ENCODE data around the gene RAB27A.

DNA sequence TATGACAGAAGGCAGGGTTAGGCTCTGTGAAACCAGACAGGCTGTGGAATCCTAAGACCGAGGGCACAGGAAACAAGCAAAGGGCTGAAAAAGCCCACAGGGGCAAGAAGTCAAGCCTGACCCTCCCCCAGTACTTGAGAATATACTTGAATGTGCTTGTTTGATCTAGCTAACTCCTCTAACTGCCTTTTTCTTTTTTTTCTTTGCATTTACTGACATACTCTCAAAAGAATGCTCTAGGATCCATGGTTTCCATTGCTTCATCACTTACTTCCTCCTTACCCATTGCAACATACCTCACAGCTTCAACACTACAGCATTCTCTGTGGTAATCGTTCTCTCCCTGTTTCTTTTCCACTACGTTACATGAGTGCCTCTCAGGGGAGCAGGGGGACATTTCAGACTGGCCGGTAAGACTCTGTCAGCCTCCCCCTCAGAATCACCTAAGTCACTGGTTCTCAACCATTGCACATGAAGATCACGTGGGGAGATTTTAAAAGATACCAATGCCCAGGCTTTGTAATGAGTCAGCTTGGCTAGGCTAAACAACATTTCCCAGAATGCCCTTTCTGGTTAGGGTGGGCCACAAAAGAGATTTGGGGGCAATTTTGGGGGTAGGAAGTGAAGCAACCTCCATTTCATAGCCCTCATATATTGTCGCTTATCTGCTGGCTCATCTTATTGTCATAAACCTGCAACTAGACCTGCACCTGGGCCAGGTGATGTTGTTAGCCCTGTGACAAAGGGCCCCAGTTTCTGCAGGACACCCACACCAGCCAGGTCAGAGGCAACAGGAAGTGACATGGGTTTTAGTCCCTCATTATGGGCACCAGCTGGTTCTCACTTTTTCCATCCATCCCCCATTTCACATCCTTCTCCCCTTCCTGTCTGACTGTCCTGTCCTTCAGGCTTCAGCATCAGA is 68.3 kb downstream of the RAB27A start:
- TF ChIP-seq CTCF (IDR thresholded peaks at IDR 0.05; ENCODE audit: low read depth, low read length) (no peak), POLR2A (IDR thresholded peaks at IDR 0.05; ENCODE audit: extremely low read depth, insufficient read length) (no peak), MYC (IDR thresholded peaks at IDR 0.05; ENCODE audit: low read depth, low read length) (peak; percentile 82)
- TF ChIP-seq, protein P1, sequence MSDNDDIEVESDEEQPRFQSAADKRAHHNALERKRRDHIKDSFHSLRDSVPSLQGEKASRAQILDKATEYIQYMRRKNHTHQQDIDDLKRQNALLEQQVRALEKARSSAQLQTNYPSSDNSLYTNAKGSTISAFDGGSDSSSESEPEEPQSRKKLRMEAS (IDR thresholded peaks at IDR 0.05; ENCODE audit: low read depth, low read length), result peak; percentile 94
